Adrenal gland (tissue), 5 donors: Measurements from ENCODE around the gene ATP8B2.

Experiments
- POLR2A ChIP-seq, 2 donors: fragments of 450-650 bp; IDR thresholded peaks; one replicate each; pipeline ENCODE4 v1.6.1; 2017; ENCODE audit warnings: antibody characterized with exemption in 2 of 2, mild to moderate bottlenecking in 2 of 2, moderate library complexity in 1 of 2
- TF ChIP-seq, protein P1 (sequence below), 6 experiments: fragments of 450-650 bp in 4 of 6; fragments of 200-600 bp in 2 of 6; sonication (generic) in 1 of 6; IDR thresholded peaks; 1 replicate in 5 of 6; 2 replicates in 1 of 6; pipeline versions ENCODE4 v1.5.1 to v1.8.0; 2016 to 2021; ENCODE audit warnings: antibody characterized with exemption in 6 of 6, mild to moderate bottlenecking in 2 of 6, moderate library complexity in 1 of 6
- donor health status: DM: no; HTN: no; CAD: no.

DNA sequence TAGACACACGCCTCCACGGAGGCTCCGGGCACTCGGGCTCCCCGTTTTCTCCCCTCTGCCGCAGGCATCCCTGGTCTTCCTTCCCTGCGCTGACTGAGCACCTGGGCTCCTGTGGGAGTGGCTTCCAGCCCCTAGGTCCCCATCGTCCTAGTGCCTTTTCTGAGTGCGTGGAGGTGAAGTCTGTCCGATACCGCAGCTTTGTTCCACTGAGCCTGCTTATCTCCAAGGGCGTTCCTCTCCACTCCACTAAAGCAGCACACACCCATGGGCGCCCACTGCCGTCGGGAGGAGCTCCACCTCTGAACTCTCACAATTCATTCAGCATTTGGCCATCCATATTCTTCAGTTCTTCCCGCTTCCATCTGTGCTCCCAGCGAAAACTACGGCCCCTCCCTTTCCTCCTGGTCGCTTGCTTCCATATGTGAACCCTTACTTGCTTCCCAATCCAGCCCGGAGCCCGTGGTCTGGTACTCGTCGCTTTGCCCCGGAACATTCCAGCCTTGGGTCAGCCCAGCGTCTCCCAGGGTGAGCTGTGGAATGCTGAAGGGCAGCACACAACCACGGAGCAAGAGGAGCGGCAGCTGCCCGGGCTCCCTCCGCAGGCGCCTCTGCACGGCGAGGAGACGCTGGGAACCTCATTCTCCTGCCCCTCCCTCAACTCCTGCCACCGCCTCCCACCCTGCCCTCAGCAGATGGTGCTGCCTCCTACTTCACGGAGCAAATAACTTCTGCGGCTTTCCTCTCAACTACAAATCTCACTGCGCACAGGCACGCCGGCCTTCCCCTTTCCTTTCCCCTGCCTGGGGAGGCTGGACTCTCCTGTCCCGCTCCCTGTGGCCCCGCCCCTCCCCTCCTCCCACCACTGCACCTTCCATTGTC lies 27.5 kb downstream of the ATP8B2 start:
- TF ChIP-seq, protein P1, sequence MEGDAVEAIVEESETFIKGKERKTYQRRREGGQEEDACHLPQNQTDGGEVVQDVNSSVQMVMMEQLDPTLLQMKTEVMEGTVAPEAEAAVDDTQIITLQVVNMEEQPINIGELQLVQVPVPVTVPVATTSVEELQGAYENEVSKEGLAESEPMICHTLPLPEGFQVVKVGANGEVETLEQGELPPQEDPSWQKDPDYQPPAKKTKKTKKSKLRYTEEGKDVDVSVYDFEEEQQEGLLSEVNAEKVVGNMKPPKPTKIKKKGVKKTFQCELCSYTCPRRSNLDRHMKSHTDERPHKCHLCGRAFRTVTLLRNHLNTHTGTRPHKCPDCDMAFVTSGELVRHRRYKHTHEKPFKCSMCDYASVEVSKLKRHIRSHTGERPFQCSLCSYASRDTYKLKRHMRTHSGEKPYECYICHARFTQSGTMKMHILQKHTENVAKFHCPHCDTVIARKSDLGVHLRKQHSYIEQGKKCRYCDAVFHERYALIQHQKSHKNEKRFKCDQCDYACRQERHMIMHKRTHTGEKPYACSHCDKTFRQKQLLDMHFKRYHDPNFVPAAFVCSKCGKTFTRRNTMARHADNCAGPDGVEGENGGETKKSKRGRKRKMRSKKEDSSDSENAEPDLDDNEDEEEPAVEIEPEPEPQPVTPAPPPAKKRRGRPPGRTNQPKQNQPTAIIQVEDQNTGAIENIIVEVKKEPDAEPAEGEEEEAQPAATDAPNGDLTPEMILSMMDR (IDR thresholded peaks at IDR 0.05) = peak in 1 of 6 experiments; percentile 1
- TF ChIP-seq POLR2A (IDR thresholded peaks at IDR 0.05) = peak in 1 of 2 donors; percentile 37
